Spleen (tissue), 11 donors: ENCODE results near the gene CHD6. TPM values are rescaled to one million over a fixed set of nuclear protein-coding genes. Genes with fewer than 3 reads are reported as not detected.

Experiments used
- DNase-seq: peaks from one replicate; pipeline ENCODE4 v3.0.0-alpha.2; 2020
- H3K27ac ChIP-seq, 8 donors: fragments of 200-600 bp; sonication (generic) in 7 of 8; 1 replicate in 4 of 8; 2 replicates in 4 of 8; pipeline versions ENCODE4 v1.5.0 to v1.8.0; 2016 to 2021; ENCODE audit warnings: inconsistent platforms in 4 of 8, mild to moderate bottlenecking in 4 of 8, moderate library complexity in 1 of 8
- H3K27me3 ChIP-seq, 7 donors: fragments of 200-600 bp; sonication (generic) in 6 of 7; replicated peaks in 1 of 7; 1 replicate in 4 of 7; 2 replicates in 3 of 7; pipeline versions ENCODE4 v1.5.0 to v1.8.0; 2016 to 2021; ENCODE audit warnings: inconsistent platforms in 3 of 7, mild to moderate bottlenecking in 1 of 7
- H3K36me3 ChIP-seq, 6 donors: fragments of 200-600 bp; sonication (generic) in 5 of 6; 1 replicate in 4 of 6; 2 replicates in 2 of 6; pipeline versions ENCODE4 v1.5.0 to v1.8.0; 2016 to 2021; ENCODE audit warnings: inconsistent platforms in 2 of 6
- H3K4me1 ChIP-seq, 6 donors: fragments of 200-600 bp; sonication (generic) in 5 of 6; 1 replicate in 3 of 6; 2 replicates in 3 of 6; pipeline versions ENCODE4 v1.5.0 to v1.8.0; 2016 to 2021; ENCODE audit warnings: inconsistent platforms in 3 of 6
- H3K4me3 ChIP-seq, 8 donors: fragments of 200-600 bp; sonication (generic) in 7 of 8; 1 replicate in 4 of 8; 2 replicates in 4 of 8; pipeline versions ENCODE4 v1.5.0 to v1.8.0; 2016 to 2021; ENCODE audit warnings: inconsistent platforms in 4 of 8, mild to moderate bottlenecking in 4 of 8, moderate library complexity in 2 of 8
- H3K9me3 ChIP-seq, 8 donors: fragments of 200-600 bp; sonication (generic) in 7 of 8; 1 replicate in 4 of 8; 2 replicates in 4 of 8; pipeline versions ENCODE4 v1.5.0 to v1.8.0; 2016 to 2021; ENCODE audit warnings: inconsistent platforms in 4 of 8
- CTCF ChIP-seq, 11 experiments: fragments of 200-600 bp in 7 of 11; fragments of 450-650 bp in 4 of 11; sonication (generic) in 4 of 11; IDR thresholded peaks in 8 of 11; conservative IDR thresholded peaks in 3 of 11; 1 replicate in 7 of 11; 2 replicates in 4 of 11; pipeline versions ENCODE4 v1.4.0 to v1.8.0; 2016 to 2021; ENCODE audit warnings: antibody characterized with exemption in 11 of 11, inconsistent platforms in 4 of 11, mild to moderate bottlenecking in 1 of 11
- POLR2A ChIP-seq, 3 donors: fragments of 450-650 bp; IDR thresholded peaks; one replicate each; pipeline ENCODE4 v1.5.1; 2017; ENCODE audit warnings: antibody characterized with exemption in 3 of 3, mild to moderate bottlenecking in 1 of 3
- POLR2AphosphoS5 ChIP-seq, 3 donors: sonication (generic); formaldehyde crosslinking; IDR thresholded peaks; one replicate each; pipeline ENCODE4 v1.5.1; 2017; ENCODE audit warnings: antibody characterized with exemption in 3 of 3
- WGBS, 5 donors: extraction: QIAGEN DNeasy Blood & Tissue Kit in 3 of 5; methylation state at CpG; one replicate each; pipeline versions ENCODE4 v1.1.5 to v1.1.7; 2013 to 2018; 5-methylcytosine and 5-hydroxymethylcytosine counted together
- intact Hi-C: fragments of 100-400 bp; cut with DNase I; formaldehyde crosslinking; loops from one replicate; pipeline ENCODE4 v1.15.0; 2023; ENCODE audit warnings: low total_unique reads
- polyA plus RNA-seq, 3 donors: library from polyadenylated mRNA; stranded (reverse); fragments of 200-250 nt; gene quantifications; one replicate each; pipeline ENCODE4 v1.2.1, GENCODE V29; 2013
- total RNA-seq, 7 donors: library from RNA; depleted of rRNA in 3 of 7; stranded (reverse); fragments of >200 nt in 3 of 7; fragmentation: NEBNext Ultra II Directional in 4 of 7; extraction: Animal tissue kit (Norgen Biotek cat#: 25700) in 4 of 7; gene quantifications; one replicate each; pipeline versions ENCODE4 v1.1.0 to v1.2.1, GENCODE V29; 2016 to 2021
- donor health status: healthy with polysubstance abuse.
- donor health status: DM: no; HTN: no; CAD: no; lungs with moderate emphysema.
- donor health status: DM: no; HTN: no; CAD: no.
- donor health status: Bipolar disorder and iron deficiency.
- donor health status: healthy.
- donor health status: DM: no; HTN: no; CAD: no.
- donor health status: DM: yes; HTN: yes; CAD: no.

CHD6 gene
- total and polyA plus RNA-seq, 10 donors: 4.2 to 68.3 (median 47.8) TPM

GRCh38 chr20:41355598-41356203, 262.5 kb downstream of the CHD6 start:
- no peak overlapping the region for H3K27ac ChIP-seq
- no peaks in the 10 kb centered on the region for H3K9me3 ChIP-seq
- 89 to 97% (median 93%) methylated on average over 5 to 7 of the region's 7 CpGs for WGBS, 5 donors
- no peak overlapping the region for H3K4me3 ChIP-seq
- no peak for TF ChIP-seq POLR2A (IDR thresholded peaks at IDR 0.05)
- TF ChIP-seq CTCF (IDR thresholded peaks at IDR 0.05 in 8 of 11, conservative IDR thresholded peaks at IDR 0.05 in 3 of 11): no peak
- TF ChIP-seq POLR2AphosphoS5 (IDR thresholded peaks at IDR 0.05): no peak
- H3K4me1 ChIP-seq: no peaks in the 10 kb centered on the region
- intact Hi-C loops: no loop called here
- no peak for DNase-seq
- peaks cover 0 to 18% (median 0%) of the 10 kb centered on the region in 6 donors for H3K36me3 ChIP-seq
- no peaks in the 10 kb centered on the region for H3K27me3 ChIP-seq

- 93 to 100% (median 95%) methylated on average over 3 of the region's 3 CpGs for WGBS, 5 donors
- Histone ChIP-seq H3K4me3 (no peak overlapping the region), H3K9me3 (no peaks in the 10 kb centered on the region), H3K4me1 (no peaks in the 10 kb centered on the region), H3K27ac (no peak overlapping the region), H3K27me3 (no peaks in the 10 kb centered on the region), H3K36me3 (peaks cover 0 to 18% (median 0%) of the 10 kb centered on the region in 6 donors)
- TF ChIP-seq POLR2A (IDR thresholded peaks at IDR 0.05) (no peak), CTCF (IDR thresholded peaks at IDR 0.05 in 8 of 11, conservative IDR thresholded peaks at IDR 0.05 in 3 of 11) (no peak), POLR2AphosphoS5 (IDR thresholded peaks at IDR 0.05) (no peak)
- no peak for DNase-seq
- intact Hi-C loops: no loop called here
Measured at GRCh38 chr20:41355192-41355591, 263.0 kb downstream of the CHD6 start.

DNA sequence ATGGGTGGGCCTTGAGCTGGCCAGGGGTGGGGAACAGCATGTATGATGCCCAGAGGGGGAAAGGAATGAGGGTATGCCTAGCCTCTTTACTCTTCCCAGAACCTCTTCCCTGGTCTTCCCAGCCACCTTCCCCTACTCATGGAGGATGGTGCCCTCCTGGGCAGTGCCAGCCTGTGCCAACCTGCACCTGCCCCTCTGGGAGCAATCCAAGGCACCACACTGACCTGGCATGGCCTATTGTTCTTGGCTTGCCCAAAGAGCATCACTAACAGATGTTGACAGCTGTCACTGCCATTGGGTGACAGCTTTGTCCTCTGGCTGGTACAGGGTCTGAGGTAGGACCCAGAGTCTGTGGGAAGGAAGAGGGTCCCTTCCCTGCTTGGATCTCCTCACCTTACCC, 264.6 kb downstream of the CHD6 start:
- H3K27me3 ChIP-seq: no peaks in the 10 kb centered on the region
- no peaks in the 10 kb centered on the region for H3K9me3 ChIP-seq
- no peak for DNase-seq
- H3K27ac ChIP-seq: no peak overlapping the region
- H3K4me3 ChIP-seq: no peak overlapping the region
- no peaks in the 10 kb centered on the region for H3K4me1 ChIP-seq
- intact Hi-C loops: no loop called here
- TF ChIP-seq POLR2A (IDR thresholded peaks at IDR 0.05) (no peak), CTCF (IDR thresholded peaks at IDR 0.05 in 8 of 11, conservative IDR thresholded peaks at IDR 0.05 in 3 of 11) (no peak), POLR2AphosphoS5 (IDR thresholded peaks at IDR 0.05) (no peak)
- H3K36me3 ChIP-seq: peaks cover 0 to 16% (median 0%) of the 10 kb centered on the region in 6 donors

- no peak for DNase-seq
- Histone ChIP-seq H3K27ac (no peak overlapping the region), H3K27me3 (no peaks in the 10 kb centered on the region), H3K36me3 (peaks cover 0 to 7% (median 0%) of the 10 kb centered on the region in 6 donors), H3K4me1 (no peaks in the 10 kb centered on the region), H3K4me3 (no peak overlapping the region), H3K9me3 (no peaks in the 10 kb centered on the region)
- 62 to 75% (median 64%) methylated on average over 5 of the region's 5 CpGs for WGBS, 5 donors
- TF ChIP-seq CTCF (IDR thresholded peaks at IDR 0.05 in 8 of 11, conservative IDR thresholded peaks at IDR 0.05 in 3 of 11): no peak
- no peak for TF ChIP-seq POLR2A (IDR thresholded peaks at IDR 0.05)
- TF ChIP-seq POLR2AphosphoS5 (IDR thresholded peaks at IDR 0.05): no peak
- intact Hi-C loops: no loop called here
Measured at GRCh38 chr20:41352666-41353065, 265.5 kb downstream of the CHD6 start.
